Fibroblast of mammary gland (primary cell): Measurements from ENCODE around the gene PDZRN4.

Source experiments
- DNase-seq: peaks from one replicate; pipeline ENCODE4 v3.0.0-alpha.2; 2010; ENCODE audit warnings: low read depth
- H3K4me3 ChIP-seq: 2 replicates; pipeline ENCODE4 v1.5.1; 2011; ENCODE audit warnings: low read depth, mild to moderate bottlenecking, low read length, moderate library complexity; ENCODE audit not compliant: control insufficient read depth
- TF ChIP-seq, protein P1 (sequence below): conservative IDR thresholded peaks from 2 replicates; pipeline ENCODE4 v1.5.1; 2011; ENCODE audit warnings: low read depth, low read length, inconsistent platforms; ENCODE audit not compliant: control insufficient read depth, insufficient read depth

Gene PDZRN4

DNA sequence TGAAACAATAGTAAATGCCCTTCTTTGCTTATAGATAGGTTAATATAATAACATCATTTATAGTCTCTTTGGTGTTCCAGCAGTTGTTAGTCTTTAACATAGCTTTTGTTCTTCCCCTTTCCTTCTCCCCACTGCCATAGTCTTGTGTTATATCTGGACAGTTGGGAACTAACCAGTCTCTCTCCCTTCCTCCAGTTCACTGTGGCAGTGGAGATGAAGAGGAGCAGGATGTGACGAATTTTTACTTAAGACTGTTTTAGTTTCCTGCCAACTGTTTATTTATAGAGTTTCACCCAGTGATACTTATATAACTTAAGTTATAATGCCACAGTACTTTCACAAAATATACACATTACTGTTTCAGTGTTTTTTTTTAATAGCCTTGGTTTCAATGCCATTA lies 277.4 kb downstream of the PDZRN4 start:
- no peak for DNase-seq
- H3K4me3 ChIP-seq: no peak overlapping the region
- TF ChIP-seq, protein P1, sequence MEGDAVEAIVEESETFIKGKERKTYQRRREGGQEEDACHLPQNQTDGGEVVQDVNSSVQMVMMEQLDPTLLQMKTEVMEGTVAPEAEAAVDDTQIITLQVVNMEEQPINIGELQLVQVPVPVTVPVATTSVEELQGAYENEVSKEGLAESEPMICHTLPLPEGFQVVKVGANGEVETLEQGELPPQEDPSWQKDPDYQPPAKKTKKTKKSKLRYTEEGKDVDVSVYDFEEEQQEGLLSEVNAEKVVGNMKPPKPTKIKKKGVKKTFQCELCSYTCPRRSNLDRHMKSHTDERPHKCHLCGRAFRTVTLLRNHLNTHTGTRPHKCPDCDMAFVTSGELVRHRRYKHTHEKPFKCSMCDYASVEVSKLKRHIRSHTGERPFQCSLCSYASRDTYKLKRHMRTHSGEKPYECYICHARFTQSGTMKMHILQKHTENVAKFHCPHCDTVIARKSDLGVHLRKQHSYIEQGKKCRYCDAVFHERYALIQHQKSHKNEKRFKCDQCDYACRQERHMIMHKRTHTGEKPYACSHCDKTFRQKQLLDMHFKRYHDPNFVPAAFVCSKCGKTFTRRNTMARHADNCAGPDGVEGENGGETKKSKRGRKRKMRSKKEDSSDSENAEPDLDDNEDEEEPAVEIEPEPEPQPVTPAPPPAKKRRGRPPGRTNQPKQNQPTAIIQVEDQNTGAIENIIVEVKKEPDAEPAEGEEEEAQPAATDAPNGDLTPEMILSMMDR: no peak

DNA sequence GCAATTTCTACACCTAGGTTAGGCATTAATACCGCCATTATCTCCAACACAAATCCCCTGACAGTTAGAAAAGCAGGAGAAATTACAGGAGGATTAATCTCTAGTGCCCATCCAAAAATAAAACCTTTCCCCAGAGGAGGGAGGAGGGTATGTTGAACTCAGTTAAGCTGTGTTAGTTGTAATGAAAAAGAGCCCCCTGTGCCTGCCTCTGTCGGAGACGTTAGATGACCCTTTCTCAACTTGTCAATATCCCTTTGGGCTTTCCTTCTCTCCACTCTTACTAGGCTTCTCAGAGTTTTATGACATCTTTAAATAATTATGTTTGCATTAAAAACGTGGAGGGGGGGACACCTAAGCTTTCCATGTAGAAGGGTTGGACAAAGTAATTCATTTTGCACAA lies 278.2 kb downstream of the PDZRN4 start:
- TF ChIP-seq, protein P1: no peak
- no peak for DNase-seq
- no peak overlapping the region for H3K4me3 ChIP-seq

DNA sequence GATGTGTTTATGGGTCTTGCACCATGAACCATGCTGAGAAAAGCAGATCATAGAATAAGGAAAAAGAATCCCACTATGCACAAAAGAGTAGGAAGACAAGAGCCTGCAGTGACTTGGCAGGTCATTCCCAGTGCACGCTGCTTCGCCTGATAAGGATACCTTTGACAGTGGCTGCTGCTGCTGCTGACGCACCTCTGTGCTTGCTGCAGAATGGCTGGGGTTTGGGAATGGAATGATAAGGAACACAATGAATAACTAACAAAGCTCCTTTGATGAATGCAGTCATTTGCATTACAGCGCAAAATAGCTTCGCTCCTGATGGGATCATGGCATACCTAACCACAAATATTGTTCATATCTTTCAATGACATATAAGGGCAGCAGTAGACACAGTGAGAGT lies 278.7 kb downstream of the PDZRN4 start:
- H3K4me3 ChIP-seq: no peak overlapping the region
- TF ChIP-seq, protein P1: no peak
- DNase-seq: no peak

DNA sequence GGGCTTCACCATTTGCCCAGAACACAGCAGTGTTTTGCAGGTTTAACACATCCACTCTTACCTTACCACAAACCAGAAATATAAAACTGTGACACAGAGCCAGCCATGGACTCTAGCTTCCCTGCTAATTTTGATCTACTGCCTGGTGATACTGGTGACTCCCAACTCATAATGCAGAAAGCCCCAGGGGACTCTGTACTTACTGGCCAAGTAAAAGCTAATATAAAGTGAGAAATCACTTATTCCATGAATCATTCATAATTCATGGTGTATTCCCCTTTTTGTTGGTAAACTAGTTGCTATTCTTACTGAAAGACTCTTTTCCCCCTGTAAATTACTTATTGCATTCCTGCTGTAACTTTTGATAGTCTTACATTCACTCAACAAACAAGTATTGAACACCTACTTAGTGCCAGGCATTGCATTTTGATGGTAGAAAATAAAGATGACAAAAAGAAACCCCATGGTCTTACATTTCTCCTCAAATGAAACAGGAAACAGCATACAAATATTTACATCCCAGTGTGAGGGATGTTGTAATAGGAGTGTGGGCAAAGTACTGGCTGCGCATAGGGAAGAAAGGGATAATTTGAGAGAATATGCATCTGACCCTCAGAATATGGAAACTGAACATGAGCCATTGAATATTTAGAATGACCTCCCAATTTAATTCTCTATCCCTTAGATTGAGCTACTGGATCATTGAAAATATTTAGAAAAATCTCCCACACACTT lies 279.6 kb downstream of the PDZRN4 start:
- DNase-seq: no peak
- TF ChIP-seq, protein P1: no peak
- H3K4me3 ChIP-seq: no peak overlapping the region

GRCh38 chr12:41468341-41468740 lies 280.2 kb downstream of the PDZRN4 start:
- no peak for DNase-seq
- no peak overlapping the region for H3K4me3 ChIP-seq
- TF ChIP-seq, protein P1: no peak

GRCh38 chr12:41468756-41469155 lies 280.6 kb downstream of the PDZRN4 start:
- TF ChIP-seq, protein P1: no peak
- H3K4me3 ChIP-seq: no peak overlapping the region
- no peak for DNase-seq
